Lung (tissue), 12 donors: ENCODE data around the gene ALAD. TPM values are rescaled to one million over a fixed set of nuclear protein-coding genes. Genes with fewer than 3 reads are reported as not detected.

Experiments used
- ATAC-seq: fragments of 200-7000 bp; cut with Tn5 transposase; one replicate; pipeline ENCODE4 v1.9.1; 2020; ENCODE audit warnings: moderate number of reproducible peaks; ENCODE audit not compliant: insufficient read depth, low FRiP score
- DNase-seq, 3 donors: peaks; one replicate each; pipeline ENCODE4 v3.0.0-alpha.2; 2013 to 2017
- H3K27ac ChIP-seq, 2 donors: one replicate each; pipeline ENCODE4 v1.5.1; 2013; ENCODE audit warnings: mild to moderate bottlenecking in 2 of 2, moderate library complexity in 2 of 2, control low read depth in 1 of 2, inconsistent platforms in 1 of 2, low read depth in 1 of 2, low read length in 1 of 2
- H3K27me3 ChIP-seq, 3 donors: one replicate each; pipeline ENCODE4 v1.5.1; 2013; ENCODE audit warnings: low read length in 2 of 3; ENCODE audit not compliant: control insufficient read depth in 3 of 3, insufficient read depth in 3 of 3
- H3K36me3 ChIP-seq, 4 donors: one replicate each; pipeline ENCODE4 v1.5.1; 2013; ENCODE audit warnings: low read length in 4 of 4, mild to moderate bottlenecking in 1 of 4, moderate library complexity in 1 of 4; ENCODE audit not compliant: control insufficient read depth in 4 of 4, insufficient read depth in 4 of 4
- H3K4me1 ChIP-seq, 5 donors: one replicate each; pipeline ENCODE4 v1.5.1; 2013; ENCODE audit warnings: low read length in 5 of 5, mild to moderate bottlenecking in 2 of 5, moderate library complexity in 1 of 5; ENCODE audit not compliant: control insufficient read depth in 5 of 5, insufficient read depth in 5 of 5
- H3K4me3 ChIP-seq: one replicate; pipeline ENCODE4 v1.5.1; 2013; ENCODE audit warnings: mild to moderate bottlenecking, control low read depth, moderate library complexity
- H3K9ac ChIP-seq, 2 donors: one replicate each; pipeline ENCODE4 v1.5.1; 2013; ENCODE audit warnings: low read length in 2 of 2, control low read depth in 1 of 2; ENCODE audit not compliant: insufficient read depth in 1 of 2
- H3K9me3 ChIP-seq, 4 donors: one replicate each; pipeline ENCODE4 v1.5.1; 2013; ENCODE audit warnings: low read length in 3 of 4, mild to moderate bottlenecking in 1 of 4, moderate library complexity in 1 of 4; ENCODE audit not compliant: control insufficient read depth in 4 of 4, insufficient read depth in 3 of 4
- WGBS, 2 donors: extraction: QIAGEN DNeasy Blood & Tissue Kit; methylation state at CpG; one replicate each; pipeline ENCODE4 v1.1.7; 2013; 5-methylcytosine and 5-hydroxymethylcytosine counted together
- polyA plus RNA-seq, 2 donors: library from polyadenylated mRNA; stranded (reverse); fragments of 200-250 nt; gene quantifications; one replicate each; pipeline ENCODE4 v1.2.1, GENCODE V29; 2013
- total RNA-seq, 2 donors: library from RNA; depleted of rRNA in 1 of 2; stranded (reverse); fragments of >200 nt in 1 of 2; gene quantifications; one replicate each; pipeline ENCODE4 v1.2.1, GENCODE V29; 2014 to 2021
- TF ChIP-seq, protein P1 (sequence below): IDR thresholded peaks from 2 replicates; pipeline ENCODE4 v1.5.1; 2012; ENCODE audit warnings: mild to moderate bottlenecking; ENCODE audit errors: control extremely low read depth, extremely low read depth
- donor health status: control.
- donor health status: control.
- donor health status: Bipolar disorder and iron deficiency.
- donor health status: healthy.
- donor health status: DM: yes; HTN: yes; CAD: no.

ALAD gene
- total and polyA plus RNA-seq, 4 donors = 22.5 to 41.3 (median 28.6) TPM

DNA sequence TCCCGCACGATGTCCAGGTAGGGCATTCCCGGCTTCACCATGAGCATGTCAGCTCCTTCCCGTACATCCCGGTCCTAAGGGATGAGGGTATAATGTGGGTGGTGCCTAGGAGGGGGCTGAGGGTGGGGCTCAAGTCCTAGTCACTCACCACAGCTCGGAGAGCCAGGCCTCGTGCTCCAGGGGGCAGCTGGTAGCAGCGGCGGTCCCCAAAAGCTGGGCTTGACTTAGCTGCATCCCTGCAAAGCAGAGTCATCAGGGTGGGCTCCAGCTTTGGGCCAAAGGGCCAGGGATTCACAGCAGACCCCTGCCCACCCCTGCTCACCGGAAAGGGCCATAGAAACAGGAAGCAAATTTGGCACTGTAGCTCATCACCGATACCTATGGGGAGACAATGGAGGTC lies 11.6 kb downstream of the ALAD start:
- no peak overlapping the region for H3K9ac ChIP-seq
- H3K4me1 ChIP-seq = no peaks in the 10 kb centered on the region
- H3K9me3 ChIP-seq = no peaks in the 10 kb centered on the region
- TF ChIP-seq, protein P1, sequence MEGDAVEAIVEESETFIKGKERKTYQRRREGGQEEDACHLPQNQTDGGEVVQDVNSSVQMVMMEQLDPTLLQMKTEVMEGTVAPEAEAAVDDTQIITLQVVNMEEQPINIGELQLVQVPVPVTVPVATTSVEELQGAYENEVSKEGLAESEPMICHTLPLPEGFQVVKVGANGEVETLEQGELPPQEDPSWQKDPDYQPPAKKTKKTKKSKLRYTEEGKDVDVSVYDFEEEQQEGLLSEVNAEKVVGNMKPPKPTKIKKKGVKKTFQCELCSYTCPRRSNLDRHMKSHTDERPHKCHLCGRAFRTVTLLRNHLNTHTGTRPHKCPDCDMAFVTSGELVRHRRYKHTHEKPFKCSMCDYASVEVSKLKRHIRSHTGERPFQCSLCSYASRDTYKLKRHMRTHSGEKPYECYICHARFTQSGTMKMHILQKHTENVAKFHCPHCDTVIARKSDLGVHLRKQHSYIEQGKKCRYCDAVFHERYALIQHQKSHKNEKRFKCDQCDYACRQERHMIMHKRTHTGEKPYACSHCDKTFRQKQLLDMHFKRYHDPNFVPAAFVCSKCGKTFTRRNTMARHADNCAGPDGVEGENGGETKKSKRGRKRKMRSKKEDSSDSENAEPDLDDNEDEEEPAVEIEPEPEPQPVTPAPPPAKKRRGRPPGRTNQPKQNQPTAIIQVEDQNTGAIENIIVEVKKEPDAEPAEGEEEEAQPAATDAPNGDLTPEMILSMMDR = no peak
- H3K27me3 ChIP-seq = no peaks in the 10 kb centered on the region
- DNase-seq (no peak), ATAC-seq (no peak)
- H3K27ac ChIP-seq = no peak overlapping the region
- H3K4me3 ChIP-seq = no peak overlapping the region
- 95 to 96% methylated on average over 11 of the region's 11 CpGs for WGBS, 2 donors
- H3K36me3 ChIP-seq = peaks cover 8 to 43% (median 40%) of the 10 kb centered on the region in 4 donors

DNA sequence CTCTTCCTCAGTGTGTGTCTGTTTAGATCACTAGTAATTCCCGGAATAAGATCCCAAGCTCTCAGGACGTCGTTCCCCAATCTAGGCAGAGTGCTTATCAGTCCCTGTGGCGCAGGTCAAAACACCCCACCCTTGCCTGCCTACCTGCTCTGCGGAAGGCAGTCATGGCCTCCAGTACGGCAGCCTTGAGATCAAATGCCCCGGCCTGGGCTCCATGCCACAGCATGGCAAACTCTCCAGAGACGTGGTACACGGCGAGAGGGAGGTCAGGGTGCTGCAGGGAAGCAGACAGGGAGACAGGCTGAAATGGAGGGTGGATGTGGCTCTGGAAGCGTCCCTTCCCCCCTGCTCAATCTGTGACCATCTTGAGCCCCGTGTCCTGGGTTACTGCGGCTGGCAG lies 12.3 kb downstream of the ALAD start:
- 94 to 98% methylated on average over 13 of the region's 13 CpGs for WGBS, 2 donors
- TF ChIP-seq, protein P1 = no peak
- ATAC-seq (no peak), DNase-seq (no peak)
- Histone ChIP-seq H3K4me3 (no peak overlapping the region), H3K27ac (no peak overlapping the region), H3K4me1 (no peaks in the 10 kb centered on the region), H3K36me3 (peaks cover 8 to 43% (median 40%) of the 10 kb centered on the region in 4 donors), H3K27me3 (no peaks in the 10 kb centered on the region), H3K9ac (no peak overlapping the region), H3K9me3 (no peaks in the 10 kb centered on the region)

DNA sequence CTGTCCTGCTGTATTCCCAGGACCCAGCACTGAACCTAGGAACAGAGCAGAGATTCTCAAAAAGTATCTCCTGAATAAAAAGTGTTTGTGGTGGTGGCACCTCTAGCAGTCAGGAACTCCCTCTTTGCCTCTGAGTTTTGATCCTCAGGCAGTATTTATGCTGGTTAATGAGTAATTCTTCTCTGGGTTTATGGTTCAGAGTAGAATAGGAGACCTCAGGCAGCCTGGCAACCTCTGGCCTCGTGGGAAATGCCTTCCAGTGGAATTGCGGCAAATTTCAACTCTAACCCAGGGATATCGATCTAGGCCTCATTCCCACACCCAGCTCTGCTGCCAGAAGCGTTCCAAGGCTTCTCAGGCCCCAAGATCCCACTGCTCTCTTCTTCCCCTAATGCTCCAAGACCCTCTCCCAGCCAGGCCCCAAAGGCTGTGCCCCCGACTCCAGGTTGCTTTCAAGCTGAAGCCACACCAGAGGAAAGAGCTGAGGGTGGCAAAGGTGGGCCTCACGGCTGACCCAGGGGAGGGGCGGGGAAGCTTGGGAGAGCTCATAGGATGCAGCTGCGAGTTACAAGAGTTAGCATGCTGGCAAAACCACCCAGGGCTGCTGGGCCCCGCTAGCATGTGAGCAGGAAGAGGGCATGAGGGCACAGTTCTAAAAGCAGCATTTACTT lies 13.4 kb downstream of the ALAD start:
- Histone ChIP-seq H3K4me1 (no peaks in the 10 kb centered on the region), H3K4me3 (no peak overlapping the region), H3K9ac (no peak overlapping the region), H3K9me3 (no peaks in the 10 kb centered on the region), H3K27ac (no peak overlapping the region), H3K36me3 (peaks cover 8 to 39% (median 37%) of the 10 kb centered on the region in 4 donors), H3K27me3 (no peaks in the 10 kb centered on the region)
- DNase-seq (no peak), ATAC-seq (no peak)
- TF ChIP-seq, protein P1 = no peak
- 80 to 85% methylated on average over 9 of the region's 9 CpGs for WGBS, 2 donors
